Stomach (tissue), 4 donors: ENCODE measurements around the gene DNER.

Experiments used
- CTCF ChIP-seq, 7 experiments: fragments of 450-650 bp in 4 of 7; fragments of 200-600 bp in 3 of 7; sonication (generic) in 3 of 7; IDR thresholded peaks; one replicate each; pipeline ENCODE4 v1.5.1; 2016 to 2019; ENCODE audit warnings: antibody characterized with exemption in 7 of 7, control low read depth in 2 of 7, mild to moderate bottlenecking in 1 of 7
- EP300 ChIP-seq: sonication (generic); formaldehyde crosslinking; IDR thresholded peaks from one replicate; pipeline ENCODE4 v1.6.1; 2017; ENCODE audit warnings: antibody characterized with exemption
- POLR2A ChIP-seq, 4 donors: fragments of 450-650 bp; IDR thresholded peaks; one replicate each; pipeline ENCODE4 v1.6.1; 2016; ENCODE audit warnings: antibody characterized with exemption in 4 of 4, control low read depth in 2 of 4, mild to moderate bottlenecking in 1 of 4, moderate library complexity in 1 of 4
- POLR2AphosphoS5 ChIP-seq, 3 donors: sonication (generic); formaldehyde crosslinking; IDR thresholded peaks; one replicate each; pipeline ENCODE4 v1.6.1; 2016; ENCODE audit warnings: antibody characterized with exemption in 3 of 3

GRCh38 chr2:229726643-229727042, 12.3 kb upstream of the DNER start:
- TF ChIP-seq POLR2A (IDR thresholded peaks at IDR 0.05) (no peak), CTCF (IDR thresholded peaks at IDR 0.05) (no peak), POLR2AphosphoS5 (IDR thresholded peaks at IDR 0.05) (no peak), EP300 (no peak)
